Measurements from ENCODE around the gene KLF11. TPM values are rescaled to one million over a fixed set of nuclear protein-coding genes. Genes with fewer than 3 reads are reported as not detected.

KLF11 gene
- polyA plus RNA-seq, 1 of the 3 experiments (the other 2 are of a cell fraction) = 9.5 TPM

- CTCF ChIA-PET = interaction anchor here (1.0 to 5.9 kb wide), 6 partner anchors 13 to 67 kb away, joined by 3 to 58 read pairs (median 4); no protein-coding TSS in a partner anchor
- Histone ChIP-seq H2AFZ (ENCODE audit: low read depth) (no peak overlapping the region), H3F3A (replicated peaks; ENCODE audit: insufficient read depth) (peaks cover 5% of the 10 kb centered on the region), H3K4me2 (no peak overlapping the region), H3K36me3 (replicated peaks in 1 of 2; ENCODE audit: control insufficient read depth in 1 of 2, insufficient read depth in 2 of 2, low read length in 1 of 2) (no peaks in the 10 kb centered on the region), H3K9me3 (no peaks in the 10 kb centered on the region), H3K9ac (no peak overlapping the region), H3K27me3 (ENCODE audit: insufficient read depth) (no peaks in the 10 kb centered on the region), H3K4me1 (ENCODE audit: control insufficient read depth in 1 of 2, insufficient read depth in 2 of 2, low read depth in 1 of 2, low read length in 1 of 2) (peaks cover 6 to 75% of the 10 kb centered on the region in 2 experiments; a peak in 3 of 4 replicates), H3K79me2 (ENCODE audit: insufficient read depth) (no peaks in the 10 kb centered on the region), H3K4me3 (ENCODE audit: low read depth in 2 of 2, low read length in 1 of 2) (no peak overlapping the region), H4K20me1 (ENCODE audit: insufficient read depth) (no peaks in the 10 kb centered on the region), H3K27ac (ENCODE audit: low read depth in 2 of 2, low read length in 1 of 2) (peak overlapping the region in 1 of 2 experiments; percentile 90; a peak in 1 of 4 replicates), H3K9me2 (no peaks in the 10 kb centered on the region)
- TF ChIP-seq FOSL2 (IDR thresholded peaks at IDR 0.05; ENCODE audit: borderline replicate concordance, low read depth) = no peak
- DNase-seq = no peak
- 96% methylated on average over 17 of the region's 17 CpGs for WGBS (ENCODE audit: low lambda C conversion rate)
- POLR2A ChIA-PET = no interaction called here
Observed at GRCh38 chr2:10005461-10006235, 37.7 kb upstream of the KLF11 start.

GRCh38 chr2:10006236-10007161 lies 36.9 kb upstream of the KLF11 start:
- Histone ChIP-seq H3F3A (replicated peaks; ENCODE audit: insufficient read depth) (peaks cover 5% of the 10 kb centered on the region), H4K20me1 (ENCODE audit: insufficient read depth) (no peaks in the 10 kb centered on the region), H3K9me2 (no peaks in the 10 kb centered on the region), H3K27ac (ENCODE audit: low read depth in 2 of 2, low read length in 1 of 2) (peak overlapping the region in 1 of 2 experiments; percentile 90; a peak in 2 of 4 replicates), H3K36me3 (replicated peaks in 1 of 2; ENCODE audit: control insufficient read depth in 1 of 2, insufficient read depth in 2 of 2, low read length in 1 of 2) (no peaks in the 10 kb centered on the region), H3K4me2 (no peak overlapping the region), H3K27me3 (ENCODE audit: insufficient read depth) (no peaks in the 10 kb centered on the region), H3K9me3 (no peaks in the 10 kb centered on the region), H3K79me2 (ENCODE audit: insufficient read depth) (no peaks in the 10 kb centered on the region), H3K4me3 (ENCODE audit: low read depth in 2 of 2, low read length in 1 of 2) (no peak overlapping the region), H2AFZ (ENCODE audit: low read depth) (no peak overlapping the region), H3K9ac (no peak overlapping the region), H3K4me1 (ENCODE audit: control insufficient read depth in 1 of 2, insufficient read depth in 2 of 2, low read depth in 1 of 2, low read length in 1 of 2) (peaks cover 6 to 73% of the 10 kb centered on the region in 2 experiments; a peak in 3 of 4 replicates)
- 87% methylated on average over 61 of the region's 64 CpGs for WGBS (ENCODE audit: low lambda C conversion rate)
- DNase-seq = peak; percentile 92
- no peak for TF ChIP-seq CTCF (IDR thresholded peaks at IDR 0.05)
- peak; percentile 72; the same call in 1 of the 2 replicates for TF ChIP-seq GATA2 (CRISPR knock-in tag; IDR thresholded peaks at IDR 0.05)
- TF ChIP-seq RCOR1 (IDR thresholded peaks at IDR 0.05; ENCODE audit: low read length) = peak; percentile 24; the same call in 1 of the 2 replicates
- peak; percentile 68; the same call in 1 of the 2 replicates for TF ChIP-seq MXI1 (IDR thresholded peaks at IDR 0.05; ENCODE audit: low read depth, low read length)
- TF ChIP-seq RAD21 (IDR thresholded peaks at IDR 0.05; ENCODE audit: low read length) = peak; percentile 13; the same call in 1 of the 2 replicates
- TF ChIP-seq IRF3 (IDR thresholded peaks at IDR 0.05; ENCODE audit: low read depth, low read length) = no peak
- TF ChIP-seq FOXJ3 (CRISPR knock-in tag; IDR thresholded peaks at IDR 0.05) = peak; percentile 42; the same call in 1 of the 2 replicates
- TF ChIP-seq EP300 (IDR thresholded peaks at IDR 0.05; ENCODE audit: borderline replicate concordance in 1 of 2, low read depth in 1 of 2, low read length in 1 of 2) = peak in 1 of 2 experiments; percentile 49; a peak in 2 of 4 replicates
- ChIA-PET CTCF (interaction anchor here (1.0 to 5.9 kb wide), 6 partner anchors 14 to 66 kb away, joined by 3 to 58 read pairs (median 4); no protein-coding TSS in a partner anchor), POLR2A (no interaction called here)
